ENCODE measurements around the gene PPP1R3C.

PPP1R3C gene

GRCh38 chr10:91610919-91611318, 22.0 kb downstream of the PPP1R3C start:
- no peak for DNase-seq (ENCODE audit: low spot score)
- TF ChIP-seq CTCF (IDR thresholded peaks at IDR 0.05; ENCODE audit: borderline replicate concordance, control extremely low read depth, extremely low read depth, insufficient read depth, missing control alignments): no peak
- in situ Hi-C loops (cut with MboI; ENCODE audit: low sequenced_read_pairs, unreplicated experiment): no loop called here

- DNase-seq (ENCODE audit: low spot score): no peak
- TF ChIP-seq CTCF (IDR thresholded peaks at IDR 0.05; ENCODE audit: borderline replicate concordance, control extremely low read depth, extremely low read depth, insufficient read depth, missing control alignments): no peak
- in situ Hi-C loops (cut with MboI; ENCODE audit: low sequenced_read_pairs, unreplicated experiment): no loop called here
These were observed 22.4 kb downstream of the PPP1R3C start for GRCh38 chr10:91610444-91610843.

- no peak for DNase-seq (ENCODE audit: low spot score)
- in situ Hi-C loops (cut with MboI; ENCODE audit: low sequenced_read_pairs, unreplicated experiment): no loop called here
- TF ChIP-seq CTCF (IDR thresholded peaks at IDR 0.05; ENCODE audit: borderline replicate concordance, control extremely low read depth, extremely low read depth, insufficient read depth, missing control alignments): no peak
These were observed 25.0 kb downstream of the PPP1R3C start for GRCh38 chr10:91607646-91608403.

- no peak for TF ChIP-seq CTCF (IDR thresholded peaks at IDR 0.05; ENCODE audit: borderline replicate concordance, control extremely low read depth, extremely low read depth, insufficient read depth, missing control alignments)
- no peak for DNase-seq (ENCODE audit: low spot score)
- in situ Hi-C loops (cut with MboI; ENCODE audit: low sequenced_read_pairs, unreplicated experiment): no loop called here
These were observed 26.9 kb downstream of the PPP1R3C start for GRCh38 chr10:91605968-91606367.

GRCh38 chr10:91604553-91605534, 28.0 kb downstream of the PPP1R3C start:
- in situ Hi-C loops (cut with MboI; ENCODE audit: low sequenced_read_pairs, unreplicated experiment): no loop called here
- DNase-seq (ENCODE audit: low spot score): no peak
- TF ChIP-seq CTCF (IDR thresholded peaks at IDR 0.05; ENCODE audit: borderline replicate concordance, control extremely low read depth, extremely low read depth, insufficient read depth, missing control alignments): no peak

GRCh38 chr10:91603931-91604331, 28.9 kb downstream of the PPP1R3C start:
- DNase-seq (ENCODE audit: low spot score): no peak
- no peak for TF ChIP-seq CTCF (IDR thresholded peaks at IDR 0.05; ENCODE audit: borderline replicate concordance, control extremely low read depth, extremely low read depth, insufficient read depth, missing control alignments)
- in situ Hi-C loops (cut with MboI; ENCODE audit: low sequenced_read_pairs, unreplicated experiment): no loop called here

All from GM13976 (cell line).